LNCAP (cell line): ENCODE measurements around the gene PHF23.

ENCODE experiments used
- CTCF ChIP-seq: fragments of 450-650 bp; IDR thresholded peaks from 2 replicates; pipeline ENCODE4 v1.5.1; 2017; ENCODE audit warnings: mild to moderate bottlenecking

The PHF23 gene

DNA sequence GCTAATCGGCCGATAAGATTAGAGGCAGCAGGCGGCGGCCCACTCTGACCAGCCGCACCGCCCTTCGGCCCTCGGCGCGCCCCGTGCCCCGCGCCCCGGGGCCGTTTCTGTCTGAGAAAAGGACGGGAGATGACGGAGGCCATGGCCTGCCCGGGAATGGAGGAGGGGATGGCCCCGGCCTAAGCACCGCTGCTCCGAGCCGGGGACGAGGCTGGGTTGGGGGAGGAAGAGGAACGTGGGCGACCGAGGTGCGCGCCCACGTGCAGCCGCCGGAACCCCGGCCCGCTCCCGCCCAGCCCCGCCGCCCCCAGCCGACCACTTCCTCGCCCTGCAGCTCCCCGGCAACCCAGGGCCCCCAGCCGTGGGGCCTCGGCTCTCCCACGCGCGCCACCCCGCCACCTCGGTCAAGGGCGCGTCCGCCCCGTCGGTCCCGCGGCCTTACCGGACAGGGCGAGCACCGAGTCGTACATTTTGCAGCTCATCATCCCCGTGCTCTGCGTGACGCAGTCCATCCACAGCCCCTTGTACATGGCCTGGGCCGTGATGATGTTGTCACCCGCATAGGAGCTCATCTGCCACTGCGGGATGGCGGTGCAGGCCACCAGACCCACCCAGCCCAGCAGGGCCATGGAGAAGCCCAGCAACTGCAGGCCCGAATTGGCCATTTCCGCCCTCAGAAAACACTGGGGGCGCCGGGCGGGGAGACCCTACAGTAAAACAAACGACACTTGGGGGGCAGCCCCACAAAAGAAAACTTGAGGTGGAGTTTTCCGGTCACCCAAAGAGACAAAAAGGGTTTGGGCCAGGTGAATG, 22.3 kb upstream of the PHF23 start:
- TF ChIP-seq CTCF: no peak

- no peak for TF ChIP-seq CTCF
These were observed 21.6 kb upstream of the PHF23 start for GRCh38 chr17:7260651-7261378.

GRCh38 chr17:7260151-7260550, 20.9 kb upstream of the PHF23 start:
- no peak for TF ChIP-seq CTCF

DNA sequence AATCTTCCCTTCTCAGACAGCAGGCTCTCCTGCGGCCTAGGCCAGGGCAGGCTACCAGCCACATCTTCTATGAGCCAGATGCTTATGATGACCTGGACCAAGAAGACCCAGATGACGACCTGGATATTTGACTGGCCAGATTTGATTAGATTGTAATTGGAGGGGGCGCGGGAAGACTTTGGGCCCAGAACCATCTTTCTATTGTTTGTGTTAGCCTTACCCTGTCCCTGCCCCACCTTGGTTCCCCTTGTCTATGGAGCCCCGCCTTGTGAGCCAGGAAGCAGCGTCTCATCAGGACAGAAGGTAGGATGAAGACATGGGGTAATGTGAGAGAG, 20.3 kb upstream of the PHF23 start:
- no peak for TF ChIP-seq CTCF

- TF ChIP-seq CTCF: no peak
These were observed 19.7 kb upstream of the PHF23 start for GRCh38 chr17:7258731-7259554.

DNA sequence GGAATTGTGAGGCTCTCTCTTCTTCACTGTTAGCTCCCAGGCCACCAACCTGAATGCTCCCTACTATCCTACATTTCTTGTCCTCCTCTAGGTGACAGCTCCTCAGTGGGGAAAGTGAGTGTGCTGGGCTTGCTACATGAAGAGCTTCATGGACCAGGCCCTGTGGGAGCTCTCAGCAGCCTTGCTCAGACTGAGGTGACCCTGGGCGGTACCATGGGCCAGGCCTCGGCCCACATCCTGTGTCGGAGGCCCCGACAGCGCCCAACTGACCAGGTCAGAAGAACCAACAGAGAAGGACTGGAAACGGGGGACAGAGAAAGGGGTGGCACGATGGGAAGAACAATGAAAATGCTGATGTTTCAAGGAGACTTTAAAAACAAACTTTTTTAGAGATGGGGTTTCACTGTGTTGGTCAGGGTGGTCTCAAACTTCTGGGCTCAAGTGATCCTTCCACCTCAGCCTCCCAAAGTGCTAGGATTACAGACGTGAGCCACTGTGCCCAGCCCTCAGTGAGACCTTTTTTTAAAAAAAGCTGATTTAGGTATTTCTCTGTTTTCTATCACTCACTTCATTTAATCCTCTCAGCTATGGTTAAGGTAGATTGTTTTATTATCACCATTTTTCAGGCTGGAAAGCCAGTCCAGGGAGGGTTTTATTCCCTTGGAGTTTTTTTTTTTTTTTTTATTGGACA, 17.7 kb upstream of the PHF23 start:
- no peak for TF ChIP-seq CTCF

DNA sequence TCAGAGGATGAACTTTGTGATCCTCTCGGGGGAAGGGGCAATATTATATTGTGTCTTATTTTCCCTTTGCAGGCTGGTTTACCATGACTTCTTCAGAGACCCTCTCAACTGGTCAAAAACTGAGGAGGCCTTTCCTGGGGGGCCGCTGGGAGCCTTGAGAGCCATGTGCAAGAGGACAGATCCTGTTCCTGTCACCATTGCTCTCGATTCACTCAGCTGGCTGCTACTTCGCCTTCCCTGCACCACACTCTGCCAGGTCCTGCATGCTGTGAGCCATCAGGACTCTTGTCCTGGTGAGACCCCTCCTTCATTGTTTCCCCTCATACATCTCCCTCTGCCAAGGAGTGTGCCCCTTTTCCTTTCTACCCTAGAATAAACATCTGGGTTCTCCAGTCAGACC, 15.3 kb upstream of the PHF23 start:
- no peak for TF ChIP-seq CTCF
